Left colon (tissue), 2 donors: ENCODE measurements around the gene APOBEC3F. TPM values are rescaled to one million over a fixed set of nuclear protein-coding genes. Genes with fewer than 3 reads are reported as not detected.

Source experiments
- ATAC-seq: fragments of 200-7000 bp; cut with Tn5 transposase; one replicate; pipeline ENCODE4 v1.9.1; 2020; ENCODE audit warnings: mild to moderate bottlenecking, moderate library complexity
- DNase-seq, 2 donors: peaks; one replicate each; pipeline ENCODE4 v3.0.0-alpha.2; 2020
- intact Hi-C, 2 donors: fragments of 100-400 bp; cut with DNase I in 1 of 2; cut with micrococcal nuclease in 1 of 2; formaldehyde crosslinking; loops; one replicate each; pipeline versions ENCODE4 v1.11.2 to v1.14.0; 2022; cut with DNase I, micrococcal nuclease
- total RNA-seq, 2 donors: library from RNA; stranded (reverse); fragmentation: NEBNext Ultra II Directional; extraction: Animal tissue kit (Norgen Biotek cat#: 25700); gene quantifications; one replicate each; pipeline ENCODE4 v1.2.1, GENCODE V29; 2021
- donor health status: DM: no; HTN: no; CAD: no.
- donor health status: DM: yes; HTN: yes; CAD: no.

Gene APOBEC3F
- total RNA-seq, 2 donors from 2014 or later = 6.3 to 6.6 TPM

DNA sequence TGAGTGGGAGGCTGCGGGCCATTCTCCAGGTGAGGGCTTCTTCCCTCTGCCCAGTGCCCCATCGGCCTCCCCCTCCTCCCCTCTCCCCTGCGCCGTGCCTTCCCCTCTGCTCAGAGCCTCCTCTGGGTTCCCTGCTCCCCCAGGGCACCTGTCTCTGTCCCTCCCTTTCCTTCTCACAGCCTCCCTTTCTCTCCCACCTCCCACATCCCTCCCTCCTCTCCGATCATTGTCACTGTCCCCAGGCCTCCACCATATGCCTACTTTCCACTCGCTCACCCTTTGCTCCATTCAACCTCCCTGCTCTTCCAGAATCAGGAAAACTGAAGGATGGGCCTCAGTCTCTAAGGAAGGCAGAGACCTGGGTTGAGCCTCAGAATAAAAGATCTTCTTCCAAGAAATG lies 46.4 kb downstream of the APOBEC3F start:
- ATAC-seq (no peak), DNase-seq (no peak)
- intact Hi-C loops = no loop called here

DNA sequence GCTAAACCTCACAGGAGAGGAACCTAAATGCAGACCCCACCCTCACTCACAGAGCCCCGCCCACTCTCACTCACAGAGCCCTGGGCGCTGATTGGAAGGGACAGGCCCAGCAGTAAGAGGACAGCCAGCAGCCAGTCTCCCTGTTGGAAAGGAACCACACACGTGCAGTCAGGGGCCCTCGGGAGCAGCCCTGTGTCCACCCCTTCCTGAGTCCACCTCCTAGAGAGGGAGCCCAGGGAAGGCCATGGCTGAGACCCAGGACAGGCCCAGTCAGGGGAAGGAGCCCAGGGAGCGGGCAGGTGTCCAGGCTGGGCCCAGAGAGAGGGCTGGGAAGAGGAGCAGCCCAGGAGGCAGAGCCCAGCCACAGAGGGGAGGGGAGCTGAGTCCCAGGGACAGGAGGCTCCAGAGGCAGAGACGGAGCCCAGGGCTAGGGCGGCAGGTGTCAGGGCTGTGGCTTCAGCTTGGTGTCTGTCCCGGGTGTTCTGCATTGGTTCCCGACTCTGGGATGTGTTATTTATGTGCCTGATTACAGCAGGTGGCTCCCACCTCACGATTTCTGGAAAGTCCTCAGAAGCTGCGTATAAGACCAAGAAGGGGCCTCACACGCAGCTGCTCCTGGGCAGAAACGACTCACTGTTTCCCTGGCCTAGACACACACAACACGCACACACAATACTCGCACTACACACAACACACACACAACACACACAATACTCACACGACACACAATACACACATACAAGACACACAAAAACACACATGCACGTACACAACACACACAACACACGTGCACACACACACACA lies 47.4 kb downstream of the APOBEC3F start:
- ATAC-seq (peak; percentile 53), DNase-seq (no peak)
- intact Hi-C loops = no loop called here

DNA sequence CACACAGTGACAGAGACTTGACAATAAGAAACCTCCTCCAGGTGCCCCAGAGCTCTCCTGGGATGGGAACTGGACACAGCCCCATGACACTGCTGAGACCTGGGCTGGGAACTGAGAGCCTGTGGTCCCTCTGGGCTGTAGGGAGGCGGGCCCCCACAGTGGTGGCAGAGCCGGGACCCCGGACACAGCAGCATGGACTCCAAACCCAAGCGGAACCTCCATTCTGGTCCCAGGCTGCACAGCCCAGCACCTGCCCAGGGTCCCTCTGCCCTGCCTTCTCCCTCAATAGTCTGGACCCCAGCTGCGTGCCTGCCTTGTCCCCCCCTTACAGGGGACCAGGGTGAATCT lies 48.0 kb downstream of the APOBEC3F start:
- intact Hi-C loops = no loop called here
- ATAC-seq = no peak
- no peak for DNase-seq

DNA sequence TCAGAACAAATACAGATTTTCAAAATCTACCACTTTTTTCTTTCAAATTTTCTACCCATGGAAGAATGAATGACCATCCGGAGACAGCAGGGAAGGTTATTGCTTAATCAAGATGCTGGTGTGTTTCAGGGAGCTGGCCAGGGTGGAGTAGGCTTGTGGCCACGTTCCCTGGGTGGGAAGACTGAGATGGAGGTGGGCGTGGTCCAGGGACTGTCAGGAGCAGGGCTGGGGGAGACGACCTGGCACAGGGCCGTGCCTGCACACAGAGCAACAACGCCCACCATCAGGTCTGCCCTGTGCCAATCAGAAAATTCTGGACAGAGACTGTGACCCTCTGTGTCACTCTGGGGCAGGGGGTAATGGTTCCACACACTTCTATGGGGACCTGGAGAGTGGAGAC lies 49.3 kb downstream of the APOBEC3F start:
- no peak for DNase-seq
- ATAC-seq = no peak
- intact Hi-C loops = no loop called here

DNA sequence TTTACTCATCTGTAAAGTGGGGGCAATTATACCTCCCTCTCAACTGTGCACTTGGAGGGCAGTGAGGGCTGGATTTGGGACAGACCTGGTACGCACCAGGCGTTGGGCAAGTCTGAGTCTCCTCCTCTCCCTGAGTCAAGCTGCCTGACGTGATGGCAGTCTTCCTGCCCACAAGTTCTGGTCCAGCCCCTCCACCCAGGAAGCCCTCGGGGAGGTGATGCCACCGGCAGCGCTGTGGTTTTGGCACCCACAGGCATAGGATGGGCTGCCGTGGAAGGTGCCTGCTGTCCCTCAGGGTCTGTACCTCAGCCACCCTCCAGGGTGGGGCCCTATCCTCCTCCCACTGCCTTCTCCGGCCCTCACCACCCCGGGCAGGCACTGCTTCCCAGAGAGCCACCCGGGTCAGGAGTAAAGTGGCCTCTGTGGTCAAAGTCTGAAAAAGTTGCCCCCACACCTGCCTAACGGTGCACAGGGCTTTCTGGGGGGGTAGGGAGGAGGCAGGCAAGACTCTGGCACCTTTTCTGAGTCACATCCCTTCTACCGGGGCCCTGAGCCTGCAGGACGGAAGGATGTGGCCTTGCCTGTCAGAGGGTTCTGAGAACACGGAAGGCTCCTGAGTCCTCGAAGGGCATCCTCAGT lies 49.9 kb downstream of the APOBEC3F start:
- ATAC-seq (peak; percentile 36), DNase-seq (peak; percentile 34 to 39)
- intact Hi-C loops = no loop called here

DNA sequence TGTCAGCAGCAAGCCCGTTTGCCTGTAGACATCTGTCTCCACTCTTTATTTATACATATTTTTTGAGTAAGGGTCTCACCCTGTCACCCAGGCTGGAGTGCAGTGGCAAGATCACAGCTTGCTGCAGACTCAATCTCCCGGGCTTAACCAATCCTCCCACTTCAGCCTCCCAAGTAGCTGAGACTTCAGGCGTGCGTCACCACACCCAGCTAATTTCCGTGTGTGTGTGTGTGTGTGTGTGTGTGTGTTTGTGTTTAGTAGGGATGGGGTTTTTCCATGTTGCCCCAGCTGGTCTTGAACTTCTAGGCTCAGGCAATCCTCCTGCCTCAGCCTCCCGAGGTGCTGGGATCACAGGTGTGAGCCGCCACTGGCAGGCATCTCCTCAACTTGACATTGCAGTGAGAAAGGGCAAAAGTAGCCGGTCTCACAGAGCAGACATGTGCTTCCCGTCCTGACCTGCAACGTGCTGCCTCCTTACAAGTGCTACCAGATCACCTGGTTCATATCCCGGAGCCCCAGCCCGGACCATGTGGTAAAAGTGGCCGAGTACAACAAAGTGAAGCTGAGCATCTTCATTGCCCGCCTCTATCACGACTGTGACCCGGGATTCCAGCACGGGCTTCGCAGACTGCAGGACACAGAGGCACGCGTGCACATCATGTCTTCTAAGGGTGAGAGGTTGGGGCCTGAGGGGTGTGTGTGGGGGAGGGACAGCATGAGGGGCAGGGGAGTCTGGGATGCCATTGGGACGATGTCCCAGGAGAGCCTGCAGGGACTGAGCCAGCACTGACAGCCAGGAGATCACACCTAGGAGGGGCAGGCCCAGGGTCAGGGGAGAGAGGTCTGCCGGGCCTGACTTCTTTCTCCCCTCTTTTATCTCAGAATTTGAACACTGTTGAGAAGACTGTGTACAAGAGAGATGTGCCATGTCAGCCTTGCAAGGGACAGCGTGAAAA lies 50.7 kb downstream of the APOBEC3F start:
- DNase-seq = no peak
- intact Hi-C loops = no loop called here
- ATAC-seq = no peak

DNA sequence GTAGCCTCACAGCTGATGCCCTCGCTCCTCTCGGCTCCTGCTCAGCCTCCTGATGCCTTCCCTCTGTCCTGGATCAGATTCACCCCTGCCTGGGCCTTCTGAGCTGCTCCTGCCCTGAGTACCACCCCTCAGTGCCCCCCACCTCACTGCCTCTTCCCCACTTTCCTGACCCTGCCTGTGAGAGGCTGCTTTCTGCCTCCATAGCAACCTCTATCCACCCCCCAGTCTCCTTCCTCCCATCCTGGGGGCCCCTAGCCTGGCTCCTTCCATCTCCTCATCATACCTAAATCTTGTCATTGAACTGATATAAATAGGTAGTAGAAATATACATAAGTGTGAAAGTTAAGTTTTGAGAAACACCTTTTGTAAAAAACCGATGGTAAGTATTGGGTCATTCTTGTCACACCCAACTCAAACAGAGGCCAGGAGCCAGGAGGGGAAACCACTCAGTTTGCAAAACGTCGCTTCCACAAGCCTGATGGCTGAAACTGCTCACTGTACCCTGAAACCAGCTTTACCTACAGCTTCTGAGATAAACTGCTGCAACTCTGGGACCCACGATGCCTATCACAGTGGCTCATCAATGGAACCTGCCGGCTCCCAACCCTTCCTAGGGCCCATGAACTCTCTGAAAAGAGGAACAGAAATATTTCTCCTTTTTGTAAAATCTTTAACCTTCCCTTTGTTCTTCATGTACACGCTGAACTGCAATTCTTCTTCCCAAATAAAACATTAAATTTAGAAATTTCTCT lies 51.6 kb downstream of the APOBEC3F start:
- ATAC-seq = no peak
- no peak for DNase-seq
- intact Hi-C loops = no loop called here

DNA sequence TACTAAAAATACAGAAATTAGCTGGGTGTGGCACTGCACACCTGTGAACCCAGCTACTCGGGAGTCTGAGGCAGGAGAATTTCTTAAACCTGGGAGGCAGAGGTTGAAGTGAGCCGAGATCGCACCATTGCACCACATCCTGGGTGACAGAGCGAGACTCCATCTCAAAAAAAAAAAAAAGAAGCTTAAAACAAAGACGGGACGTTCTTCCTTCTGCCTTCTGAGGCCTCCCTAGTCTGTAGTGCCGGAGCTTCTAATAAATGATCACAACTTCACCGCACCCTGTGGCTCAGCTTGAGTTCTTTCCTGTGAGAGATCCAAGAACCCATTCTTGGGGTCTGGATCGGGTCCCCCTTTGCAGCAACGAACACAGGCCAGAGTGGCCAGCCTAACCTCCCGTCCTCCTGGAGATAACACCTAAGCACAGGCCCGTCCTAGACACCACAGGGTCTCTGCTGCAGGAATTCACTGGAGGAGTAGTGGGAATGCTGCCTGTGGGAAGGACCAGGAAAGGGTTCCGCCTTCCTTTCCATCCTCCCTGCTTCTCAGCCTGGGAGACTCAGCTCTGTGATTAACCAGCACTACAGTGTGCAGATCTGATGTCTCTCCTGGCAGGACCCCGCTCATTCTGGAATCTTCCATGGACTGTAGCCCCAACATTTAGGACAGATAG lies 54.2 kb downstream of the APOBEC3F start:
- intact Hi-C loops = no loop called here
- ATAC-seq = no peak
- no peak for DNase-seq

DNA sequence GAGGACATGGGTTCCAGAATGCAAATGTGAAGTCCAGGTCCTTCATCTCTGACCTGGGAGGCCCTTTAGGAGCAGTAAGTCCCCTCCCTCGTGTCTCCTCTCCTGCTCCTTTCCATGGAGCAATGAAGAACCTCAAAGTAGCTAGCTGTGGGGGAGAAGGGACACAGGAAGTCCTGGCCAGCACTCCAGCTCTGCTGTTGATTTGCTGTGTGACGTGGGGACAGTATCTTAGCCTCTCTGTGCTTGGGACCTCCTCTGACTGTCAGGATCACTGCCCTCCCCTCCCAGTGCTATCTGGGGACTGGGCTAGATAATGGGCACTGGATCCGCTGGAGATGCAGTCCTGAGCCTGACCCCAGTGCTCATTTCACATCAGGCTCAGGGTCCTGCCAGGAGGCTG lies 55.3 kb downstream of the APOBEC3F start:
- DNase-seq (no peak), ATAC-seq (no peak)
- intact Hi-C loops = no loop called here

DNA sequence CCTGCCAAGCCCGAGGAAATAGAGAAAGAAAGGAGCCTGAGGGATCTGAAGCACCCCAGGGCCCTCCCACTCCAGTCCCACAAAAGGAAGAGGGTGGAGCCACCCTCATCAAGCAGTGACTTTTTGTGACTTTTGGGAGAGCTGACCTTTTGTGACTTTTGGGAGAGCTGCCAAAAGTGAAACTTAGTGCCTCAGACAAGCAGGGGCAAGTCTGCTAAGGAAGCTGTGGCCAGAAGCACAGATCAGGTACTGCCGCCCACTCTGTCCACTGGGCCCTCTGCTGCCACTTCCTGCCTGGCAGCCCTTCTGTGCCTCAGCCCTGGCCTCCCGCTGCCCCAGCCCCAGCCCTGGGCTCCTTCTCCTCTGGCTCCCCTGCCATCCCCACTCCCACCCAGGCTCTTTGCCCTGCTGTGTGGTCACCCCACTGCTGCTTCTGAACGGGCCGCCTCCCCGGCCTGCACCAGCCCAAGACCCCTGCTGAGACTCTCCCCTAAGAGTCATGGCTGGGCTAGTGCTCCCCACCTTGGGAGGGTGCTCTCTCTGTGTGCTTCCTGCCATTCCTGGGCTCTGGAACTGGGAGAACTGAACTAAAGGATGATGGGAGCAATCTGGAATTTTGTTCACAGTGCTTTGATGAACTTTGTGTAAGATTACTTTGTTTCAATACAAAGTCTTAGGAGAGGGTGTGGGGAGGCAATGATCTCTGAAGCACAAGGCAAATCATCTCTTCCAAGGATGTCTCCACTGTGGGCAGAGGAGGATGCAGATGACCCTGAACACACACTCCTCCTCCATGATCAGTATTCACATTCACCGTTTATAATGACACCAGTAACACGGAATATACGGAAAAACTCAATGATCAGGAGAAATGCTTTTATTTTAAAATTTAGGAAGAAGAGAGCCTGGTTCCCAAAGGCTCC lies 56.7 kb downstream of the APOBEC3F start, which contains the start of gene APOBEC3H:
Gene APOBEC3H, plus strand, starts transcription at position 147 of the 923 bp plus-strand sequence. CDS start 3,035 bp downstream, outside the sequence.
- DNase-seq = peak in 1 of 2 donors; percentile 50
- intact Hi-C loops = no loop called here
- peak; percentile 46 for ATAC-seq

DNA sequence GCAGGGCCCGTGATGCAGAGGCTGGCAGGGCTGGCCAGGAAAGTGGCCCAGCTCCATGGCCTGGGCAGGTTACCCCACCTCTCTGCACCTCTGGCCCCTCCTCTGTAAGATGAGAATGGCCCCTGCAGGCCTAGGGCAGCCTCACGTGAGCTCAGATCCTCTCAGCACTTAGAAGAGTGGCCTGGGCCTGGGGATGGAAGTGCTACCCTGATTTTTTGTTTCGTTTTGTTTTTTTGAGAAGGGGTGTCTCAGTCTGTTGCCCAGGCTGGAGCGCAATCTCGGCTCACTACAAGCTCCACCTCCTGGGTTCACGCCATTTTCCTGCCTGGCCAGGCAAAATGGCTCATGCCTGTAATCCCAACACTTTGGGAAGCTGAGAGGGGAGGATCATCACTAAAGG lies 57.4 kb downstream of the APOBEC3F start:
- DNase-seq (no peak), ATAC-seq (no peak)
- intact Hi-C loops = no loop called here

DNA sequence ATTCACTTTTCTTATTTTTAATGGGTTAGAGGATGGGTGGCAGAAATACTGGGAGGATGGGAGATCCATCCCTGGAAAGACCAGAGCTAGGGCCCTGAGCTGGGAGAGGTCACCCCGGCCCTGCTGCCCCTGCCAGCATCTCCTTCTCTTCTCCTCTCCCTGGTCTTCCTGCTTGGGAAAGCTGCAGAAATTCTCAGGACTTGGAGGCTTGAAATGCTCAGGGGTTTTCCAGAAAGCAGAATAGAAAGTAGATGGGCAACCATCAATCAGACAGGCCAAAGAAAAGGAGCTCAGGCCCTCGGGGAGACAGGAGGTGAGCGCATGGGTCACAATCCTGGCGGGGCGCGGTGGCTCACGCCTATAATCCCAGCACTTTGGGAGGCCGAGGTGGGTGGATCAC lies 57.9 kb downstream of the APOBEC3F start:
- DNase-seq (no peak), ATAC-seq (no peak)
- intact Hi-C loops = no loop called here

DNA sequence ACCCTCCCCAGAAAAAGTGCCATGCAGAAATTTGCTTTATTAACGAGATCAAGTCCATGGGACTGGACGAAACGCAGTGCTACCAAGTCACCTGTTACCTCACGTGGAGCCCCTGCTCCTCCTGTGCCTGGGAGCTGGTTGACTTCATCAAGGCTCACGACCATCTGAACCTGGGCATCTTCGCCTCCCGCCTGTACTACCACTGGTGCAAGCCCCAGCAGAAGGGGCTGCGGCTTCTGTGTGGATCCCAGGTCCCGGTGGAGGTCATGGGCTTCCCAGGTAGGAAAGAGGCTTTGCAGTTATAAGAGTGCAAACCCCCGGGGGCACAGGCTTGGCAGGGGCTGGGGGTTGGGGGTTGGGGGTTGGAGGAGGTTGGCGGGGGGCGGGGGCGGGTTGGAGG lies 60.6 kb downstream of the APOBEC3F start:
- DNase-seq (no peak), ATAC-seq (no peak)
- intact Hi-C loops = no loop called here

DNA sequence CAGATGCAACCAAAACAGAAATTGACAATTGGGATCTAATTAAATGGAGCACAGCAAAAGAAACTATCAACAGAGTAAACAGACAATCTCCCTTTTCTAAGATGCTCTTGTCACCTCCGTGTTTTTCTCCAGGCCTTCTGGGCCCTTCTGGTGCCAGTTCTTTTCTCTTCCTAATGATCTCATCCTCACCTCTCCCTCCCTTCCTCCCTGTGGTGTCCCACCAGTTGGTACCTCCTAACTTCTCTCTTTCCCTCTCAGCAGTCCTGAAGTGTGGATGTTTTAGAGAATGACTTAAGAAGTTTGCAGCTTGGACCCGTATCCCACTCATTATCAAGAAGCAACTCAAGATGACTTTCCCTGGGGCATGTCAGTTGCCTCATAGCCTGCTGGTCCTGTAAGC lies 62.8 kb downstream of the APOBEC3F start:
- no peak for DNase-seq
- intact Hi-C loops = no loop called here
- no peak for ATAC-seq
